ENCODE data around the gene TC2N.
"Not testable (repeated sequence)": the region's sequence is repeated elsewhere in the genome, so short reads cannot be mapped to it uniquely, and the experiment has no call there.

Gene TC2N

GRCh38 chr14:91867316-91867988 lies at the start of gene TC2N:
Gene TC2N (minus strand): TSS chr14:91867536. CDS start chr14:91813769, 53,767 bp downstream.
- DNase-seq (ENCODE audit: low spot score): no peak

DNA sequence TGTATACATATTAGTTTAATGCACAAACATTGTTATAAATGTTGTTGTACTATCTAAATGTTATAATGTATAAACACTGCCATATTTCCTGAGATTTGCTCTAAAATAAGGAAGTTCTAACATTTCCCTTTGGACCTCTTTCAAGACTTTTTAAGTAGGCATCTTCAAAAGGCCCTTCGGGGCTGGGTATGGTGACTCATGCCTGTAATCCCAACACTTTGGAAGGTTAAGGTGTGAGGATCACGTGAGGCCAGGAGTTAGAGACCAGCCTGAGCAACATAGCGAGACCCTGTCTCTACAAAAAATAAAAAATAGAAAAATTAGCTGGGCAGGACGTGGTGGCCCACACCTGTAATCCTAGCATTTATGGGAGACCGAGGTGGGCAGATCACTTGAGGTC lies 44.7 kb upstream of the TC2N start:
- DNase-seq (ENCODE audit: low spot score): no peak

DNA sequence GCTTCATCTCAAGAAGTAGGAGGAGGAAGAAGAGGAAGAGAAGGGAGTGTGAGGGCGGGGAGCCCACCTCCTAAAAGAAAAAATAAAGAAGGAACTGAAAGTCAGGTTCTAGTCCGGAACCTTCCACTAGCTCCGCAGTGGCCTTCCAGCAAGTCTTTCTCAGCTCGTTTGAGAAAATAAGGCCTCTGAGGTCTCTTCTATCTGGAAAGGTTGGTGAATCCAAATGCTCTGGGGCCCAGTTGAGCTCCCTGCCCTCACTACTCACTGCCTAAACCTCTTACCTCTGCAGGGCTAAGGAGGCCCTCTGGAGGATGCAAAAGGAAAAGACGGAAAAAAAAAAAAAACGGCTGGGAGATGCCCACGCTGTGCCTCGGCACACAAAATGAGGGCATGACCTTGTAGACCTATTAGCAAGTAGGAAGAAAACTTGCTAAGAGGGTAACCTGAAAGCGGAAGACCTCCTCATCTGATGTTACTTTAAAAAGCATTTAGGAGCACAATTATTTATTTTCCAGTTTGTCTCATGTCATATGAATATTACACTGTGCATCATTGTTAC lies 44.2 kb upstream of the TC2N start:
- peak; percentile 66 for DNase-seq (ENCODE audit: low spot score)

- no peak for DNase-seq (ENCODE audit: low spot score)
Observed at GRCh38 chr14:91910196-91910595, 42.9 kb upstream of the TC2N start.

GRCh38 chr14:91906374-91906773 lies 39.0 kb upstream of the TC2N start:
- no peak for DNase-seq (ENCODE audit: low spot score)

- no peak for DNase-seq (ENCODE audit: low spot score)
Observed at GRCh38 chr14:91904956-91905645, 37.8 kb upstream of the TC2N start.

- no peak for DNase-seq (ENCODE audit: low spot score)
Observed at GRCh38 chr14:91904483-91904882, 37.1 kb upstream of the TC2N start.

- no peak for DNase-seq (ENCODE audit: low spot score)
Observed at GRCh38 chr14:91903070-91903469, 35.7 kb upstream of the TC2N start.

DNA sequence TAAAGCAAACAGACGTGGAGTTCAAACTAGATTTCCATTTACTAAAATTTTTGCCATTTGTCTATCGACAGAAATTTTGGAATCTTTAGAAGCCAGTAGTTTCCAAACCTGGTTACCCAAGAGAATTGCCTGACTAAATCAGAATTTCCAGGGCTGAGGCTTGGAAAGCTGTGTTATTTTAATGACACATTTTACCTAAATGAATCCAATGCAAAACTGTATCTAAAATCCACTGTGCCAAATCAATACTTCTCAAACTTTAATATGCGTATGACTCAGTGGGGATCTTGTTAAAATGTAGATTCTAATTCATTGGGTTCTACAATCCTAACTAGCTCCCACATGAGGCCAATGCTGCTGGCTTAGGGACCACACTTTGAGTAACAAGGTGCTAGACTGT lies 35.0 kb upstream of the TC2N start:
- DNase-seq (ENCODE audit: low spot score): no peak

DNA sequence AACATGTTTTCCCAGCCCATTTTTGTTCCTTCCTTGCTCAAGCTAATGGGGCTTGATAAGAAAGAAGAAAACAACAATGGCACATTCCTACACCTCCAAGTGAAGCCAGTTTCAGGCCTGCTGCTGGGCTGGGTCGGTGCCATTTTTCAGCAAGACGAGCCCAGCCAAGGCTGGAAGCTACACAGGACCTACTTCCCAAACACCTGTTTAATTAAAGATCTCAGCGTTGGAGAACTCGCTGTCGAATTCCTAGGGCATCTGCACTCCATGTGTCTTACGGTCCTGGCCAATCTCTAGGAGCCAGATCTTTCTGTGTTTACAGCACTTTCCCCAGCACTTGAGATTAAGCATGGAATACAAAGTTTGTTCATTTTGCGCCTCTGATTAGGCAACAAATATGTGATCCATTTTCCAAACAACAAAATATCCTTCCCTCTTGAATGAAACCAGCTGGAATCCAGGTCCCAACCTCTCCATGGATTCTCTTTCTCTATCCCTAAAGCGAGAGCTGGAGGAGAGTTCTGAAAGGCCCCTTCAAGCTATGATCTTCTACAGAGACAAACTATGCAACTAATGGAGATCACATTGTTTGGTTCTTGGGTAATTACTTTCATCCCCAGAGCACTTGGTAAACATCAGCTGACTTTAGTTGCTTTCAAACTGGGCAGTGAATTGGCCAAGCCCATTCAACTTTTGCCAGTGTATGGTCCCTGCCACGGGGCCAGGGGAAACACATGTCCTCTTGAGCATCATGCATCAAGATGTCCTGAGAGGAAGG lies 34.3 kb upstream of the TC2N start:
- DNase-seq (ENCODE audit: low spot score): no peak

DNA sequence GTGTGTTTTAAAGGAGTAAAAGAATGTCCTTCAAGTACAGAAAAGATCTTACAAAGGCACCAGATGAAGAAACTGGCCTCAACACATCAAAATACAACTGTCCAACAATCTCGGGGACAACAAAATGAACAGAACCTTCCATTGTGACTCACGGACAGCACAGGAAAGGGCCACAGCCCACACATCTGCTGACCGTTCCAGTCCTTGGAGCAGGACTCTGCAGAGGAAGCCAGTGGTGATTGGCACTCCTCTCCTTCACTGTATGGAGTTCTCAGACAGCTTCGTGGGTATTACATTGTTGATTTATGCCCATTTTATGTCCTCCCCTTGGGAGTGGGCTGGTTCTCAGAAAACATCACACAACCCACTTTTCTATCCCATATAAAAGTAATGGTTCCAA lies 32.5 kb upstream of the TC2N start:
- no peak for DNase-seq (ENCODE audit: low spot score)

GRCh38 chr14:91899213-91899612 lies 31.9 kb upstream of the TC2N start:
- DNase-seq (ENCODE audit: low spot score): no peak

GRCh38 chr14:91898372-91898771 lies 31.0 kb upstream of the TC2N start:
- peak; percentile 43 for DNase-seq (ENCODE audit: low spot score)

DNA sequence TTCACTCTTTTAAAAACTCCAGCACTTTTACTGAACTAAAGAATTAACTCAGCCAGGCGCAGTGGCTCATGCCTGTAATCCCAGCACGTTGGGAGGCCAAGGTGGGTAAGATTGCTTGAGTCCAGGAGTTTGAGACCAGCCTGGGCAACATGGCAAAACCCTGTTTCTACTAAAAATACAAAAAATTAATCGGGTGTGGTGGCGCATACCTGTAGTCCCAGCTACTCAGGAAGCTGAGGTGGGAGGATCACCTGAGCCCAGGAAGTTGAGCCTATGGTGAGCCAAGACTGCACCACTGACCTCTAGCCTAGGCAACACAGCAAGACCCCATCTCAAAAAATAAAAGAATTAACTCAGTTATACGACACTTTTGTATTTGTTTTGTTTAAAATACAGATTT lies 30.4 kb upstream of the TC2N start:
- not testable (repeated sequence) for DNase-seq (ENCODE audit: low spot score)

- DNase-seq (ENCODE audit: low spot score): no peak
Observed at GRCh38 chr14:91897106-91897701, 29.9 kb upstream of the TC2N start.

DNA sequence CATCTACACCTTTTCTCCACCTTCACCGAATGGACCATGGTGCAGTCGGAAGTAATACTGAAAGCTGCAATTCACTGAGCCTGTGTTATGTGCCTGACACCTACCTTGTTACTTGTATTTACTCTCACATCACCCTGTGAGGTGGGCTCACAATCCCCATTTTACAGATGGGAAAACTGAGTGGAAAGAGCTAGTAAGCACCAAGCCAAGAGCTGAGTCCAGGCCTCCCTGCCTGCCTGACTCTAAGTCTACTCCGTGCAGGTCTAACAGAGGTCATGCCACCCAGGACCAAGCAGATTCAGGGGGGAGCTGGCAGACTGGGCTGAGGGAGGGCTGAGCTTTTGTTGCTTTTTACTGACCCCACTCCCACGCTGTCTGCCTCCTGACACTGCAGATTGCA lies 29.1 kb upstream of the TC2N start:
- DNase-seq (ENCODE audit: low spot score): no peak

- DNase-seq (ENCODE audit: low spot score): no peak
Observed at GRCh38 chr14:91893669-91894068, 26.3 kb upstream of the TC2N start.

- peak; percentile 44 for DNase-seq (ENCODE audit: low spot score)
Observed at GRCh38 chr14:91893007-91893406, 25.7 kb upstream of the TC2N start.

DNA sequence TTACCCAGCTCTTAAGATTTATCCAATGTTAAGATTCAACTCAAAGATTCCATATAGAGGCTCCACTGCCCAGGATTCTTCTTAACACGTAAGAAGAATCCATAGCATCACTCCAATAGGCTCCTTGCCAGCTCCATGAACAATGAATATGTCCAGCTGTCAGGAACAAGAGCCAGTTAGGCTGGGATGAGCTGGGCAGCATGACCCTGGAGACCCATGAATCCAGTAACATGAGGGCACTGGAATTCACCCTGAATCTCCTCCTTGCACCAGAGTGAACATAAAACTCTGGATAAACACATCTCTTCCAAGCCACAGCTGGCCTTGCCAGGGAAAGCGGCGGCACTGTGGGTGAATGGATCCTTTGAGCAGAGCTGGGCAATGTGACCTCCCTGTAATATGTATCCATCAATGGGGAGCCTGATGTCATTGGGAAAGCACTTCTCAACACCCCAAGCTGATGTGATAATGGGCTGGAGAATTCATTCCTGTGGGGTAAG lies 24.4 kb upstream of the TC2N start:
- DNase-seq (ENCODE audit: low spot score): no peak

DNA sequence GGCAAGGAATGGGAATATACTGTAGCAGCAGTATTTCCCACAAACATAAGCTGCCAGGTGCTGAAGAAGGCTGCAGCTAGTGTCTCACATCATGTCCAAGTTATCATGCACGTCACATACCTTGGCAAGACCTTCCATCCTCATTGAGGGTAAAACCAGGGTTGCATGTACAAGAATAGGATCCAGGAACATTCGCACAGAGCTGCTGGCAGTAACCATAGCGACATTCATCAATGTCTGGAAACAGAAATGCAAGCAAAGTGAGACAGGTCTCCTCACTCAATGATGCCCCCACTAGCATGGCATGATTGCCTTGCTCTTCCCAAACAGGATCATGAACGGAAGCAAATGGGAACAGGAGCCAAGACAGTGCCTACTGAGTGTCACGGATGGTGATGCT lies 23.8 kb upstream of the TC2N start:
- no peak for DNase-seq (ENCODE audit: low spot score)

GRCh38 chr14:91890291-91890749 lies 23.0 kb upstream of the TC2N start:
- no peak for DNase-seq (ENCODE audit: low spot score)

Data from HuH-7.5 (cell line).